Body of pancreas (tissue), 4 donors: Measurements from ENCODE around the gene YIPF5. TPM values are rescaled to one million over a fixed set of nuclear protein-coding genes. Genes with fewer than 3 reads are reported as not detected.

Source experiments
- ATAC-seq: fragments of 150-250 bp; one replicate; pipeline ENCODE4 v1.9.1; 2016
- DNase-seq, 4 donors: peaks; one replicate each; pipeline ENCODE4 v3.0.0-alpha.2; 2019
- H3K27ac ChIP-seq, 4 donors: fragments of 200-600 bp; sonication (generic); 1 replicate in 3 of 4; 2 replicates in 1 of 4; pipeline versions ENCODE4 v1.5.1 to v1.6.1; 2016 to 2019; ENCODE audit warnings: mild to moderate bottlenecking in 1 of 4, mixed read lengths in 1 of 4, moderate library complexity in 1 of 4
- H3K27me3 ChIP-seq, 2 donors: fragments of 200-600 bp; sonication (generic); one replicate each; pipeline ENCODE4 v1.6.0; 2016; ENCODE audit warnings: mild to moderate bottlenecking in 1 of 2
- H3K36me3 ChIP-seq, 2 donors: fragments of 200-600 bp; sonication (generic); replicated peaks in 1 of 2; 2 replicates each; pipeline ENCODE4 v1.5.1; 2016; ENCODE audit warnings: low read depth in 2 of 2; ENCODE audit not compliant: insufficient read depth in 1 of 2
- H3K4me1 ChIP-seq: fragments of 200-600 bp; sonication (generic); one replicate; pipeline ENCODE4 v1.6.0; 2016
- H3K4me3 ChIP-seq, 2 donors: fragments of 200-600 bp; sonication (generic); 1 replicate in 1 of 2; 2 replicates in 1 of 2; pipeline ENCODE4 v1.5.1; 2016 to 2019
- H3K9me3 ChIP-seq, 3 donors: fragments of 200-600 bp; sonication (generic); 1 replicate in 2 of 3; 2 replicates in 1 of 3; pipeline ENCODE4 v1.5.1; 2016
- CTCF ChIP-seq, 7 experiments: fragments of 450-650 bp in 4 of 7; fragments of 200-600 bp in 3 of 7; sonication (generic) in 3 of 7; IDR thresholded peaks; one replicate each; pipeline ENCODE4 v1.5.1; 2016 to 2019; ENCODE audit warnings: antibody characterized with exemption in 7 of 7
- POLR2A ChIP-seq, 3 donors: fragments of 450-650 bp; IDR thresholded peaks; one replicate each; pipeline ENCODE4 v1.6.1; 2016; ENCODE audit warnings: antibody characterized with exemption in 3 of 3, mild to moderate bottlenecking in 2 of 3
- WGBS, 2 donors: methylation state at CpG; one replicate each; pipeline ENCODE4 v1.1.5; 2017; 5-methylcytosine and 5-hydroxymethylcytosine counted together
- intact Hi-C: fragments of 100-400 bp; cut with DNase I; formaldehyde crosslinking; loops from one replicate; pipeline ENCODE4 v1.15.1; 2023
- total RNA-seq, 2 donors: library from RNA; depleted of rRNA; stranded (reverse); fragments of >200 nt; gene quantifications; one replicate each; pipeline ENCODE4 v1.1.0, GENCODE V29; 2016

YIPF5 gene
- total RNA-seq, 2 donors from 2014 or later: 18.9 to 20.4 TPM

GRCh38 chr5:144207875-144208444 lies 37.5 kb upstream of the YIPF5 start:
- TF ChIP-seq POLR2A (IDR thresholded peaks at IDR 0.05) (no peak), CTCF (IDR thresholded peaks at IDR 0.05) (peak in 3 of 7 experiments; percentile 12 to 40 (median 40))
- Histone ChIP-seq H3K27me3 (no peaks in the 10 kb centered on the region), H3K9me3 (no peaks in the 10 kb centered on the region), H3K36me3 (no peaks in the 10 kb centered on the region), H3K4me3 (no peak overlapping the region), H3K4me1 (peaks cover 44% of the 10 kb centered on the region), H3K27ac (peak overlapping the region; percentile 29 to 78 (median 52))
- DNase-seq: no peak
- intact Hi-C loops: no loop called here
- no peak for ATAC-seq

- H3K4me1 ChIP-seq: peaks cover 44% of the 10 kb centered on the region
- TF ChIP-seq CTCF (IDR thresholded peaks at IDR 0.05): no peak
- no peak for TF ChIP-seq POLR2A (IDR thresholded peaks at IDR 0.05)
- no peak overlapping the region for H3K4me3 ChIP-seq
- peak; percentile 12 for ATAC-seq
- H3K36me3 ChIP-seq: no peaks in the 10 kb centered on the region
- intact Hi-C loops: no loop called here
- H3K27me3 ChIP-seq: no peaks in the 10 kb centered on the region
- no peaks in the 10 kb centered on the region for H3K9me3 ChIP-seq
- WGBS, 2 donors: 15 to 18% methylated on average over 2 of the region's 2 CpGs
- H3K27ac ChIP-seq: peak overlapping the region in 3 of 4 donors; percentile 29 to 78 (median 55)
- DNase-seq: no peak
These were observed 35.7 kb upstream of the YIPF5 start for GRCh38 chr5:144206141-144206540.

- TF ChIP-seq CTCF (IDR thresholded peaks at IDR 0.05) (peak in 2 of 7 experiments; percentile 9 to 13), POLR2A (IDR thresholded peaks at IDR 0.05) (peak; percentile 41 to 58 (median 45))
- Histone ChIP-seq H3K4me3 (peak overlapping the region; percentile 21 to 55), H3K9me3 (no peaks in the 10 kb centered on the region), H3K36me3 (no peaks in the 10 kb centered on the region), H3K27ac (peak overlapping the region; percentile 48 to 78 (median 52)), H3K27me3 (no peaks in the 10 kb centered on the region), H3K4me1 (peaks cover 40% of the 10 kb centered on the region)
- intact Hi-C loops: no loop called here
- peak; percentile 80 for ATAC-seq
- WGBS, 2 donors: 0 to 1% methylated on average over 28 to 31 of the region's 31 CpGs
- peak; percentile 46 to 64 (median 60) for DNase-seq
These were observed 34.7 kb upstream of the YIPF5 start for GRCh38 chr5:144205141-144205551.

GRCh38 chr5:144203750-144204596 lies 33.5 kb upstream of the YIPF5 start:
- Histone ChIP-seq H3K27me3 (no peaks in the 10 kb centered on the region), H3K9me3 (no peaks in the 10 kb centered on the region), H3K27ac (peak overlapping the region in 2 of 4 donors; percentile 55 to 78), H3K36me3 (no peaks in the 10 kb centered on the region), H3K4me3 (no peak overlapping the region), H3K4me1 (peaks cover 32% of the 10 kb centered on the region)
- intact Hi-C loops: loop anchor here (5.0 kb wide), 1 partner anchor 1848 kb away; no protein-coding TSS in a partner anchor
- TF ChIP-seq CTCF (IDR thresholded peaks at IDR 0.05): peak; percentile 80 to 97 (median 92)
- TF ChIP-seq POLR2A (IDR thresholded peaks at IDR 0.05): no peak
- peak; percentile 65 for ATAC-seq
- 34 to 37% methylated on average over 10 of the region's 10 CpGs for WGBS, 2 donors
- peak; percentile 63 to 74 (median 68) for DNase-seq
